ENCODE results near the gene KANSL1L. TPM values are rescaled to one million over a fixed set of nuclear protein-coding genes. Genes with fewer than 3 reads are reported as not detected.

The KANSL1L gene
- total and polyA plus RNA-seq, 9 of the 15 experiments (the other 6 are each of a cell fraction or from before 2014, with no cell fraction given), result 1.3 to 6.7 (median 2.4) TPM

- H3K9me3 ChIP-seq (replicated peaks; ENCODE audit: control insufficient read depth, insufficient read depth, low read depth, low read length), result no peaks in the 10 kb centered on the region
- CTCF ChIA-PET (ENCODE audit: low intra/inter-chr PET ratio), result no interaction called here
- H3K4me3 ChIP-seq, result no peak overlapping the region
- H3K27me3 ChIP-seq (ENCODE audit: control insufficient read depth in 2 of 2, insufficient read depth in 2 of 2, low read length in 2 of 2), result no peaks in the 10 kb centered on the region
- H3K4me2 ChIP-seq (ENCODE audit: insufficient read depth, low read length), result no peak overlapping the region
- DNase-seq (ENCODE audit: extremely low read depth in 1 of 4, low spot score in 3 of 4) (no peak), ATAC-seq (no peak), FAIRE-seq (no peak)
- POLR2A ChIA-PET, result no interaction called here
- H4K20me1 ChIP-seq (replicated peaks; ENCODE audit: control insufficient read depth, insufficient read depth, low read length), result no peaks in the 10 kb centered on the region
- H3K79me2 ChIP-seq (ENCODE audit: control insufficient read depth, insufficient read depth, low read length), result no peaks in the 10 kb centered on the region
- H3K9me1 ChIP-seq (ENCODE audit: control insufficient read depth, insufficient read depth, low read length), result no peaks in the 10 kb centered on the region
- intact Hi-C loops (cut with micrococcal nuclease) (no loop called here), in situ Hi-C loops (cut with MboI) (no loop called here)
- H3K36me3 ChIP-seq (ENCODE audit: control insufficient read depth, insufficient read depth, low read length), result no peaks in the 10 kb centered on the region
- H3K9ac ChIP-seq (ENCODE audit: insufficient read depth in 1 of 2, low read depth in 2 of 2, low read length in 2 of 2), result no peak overlapping the region
- TF ChIP-seq PHB (CRISPR knock-in tag; IDR thresholded peaks at IDR 0.05), result no peak
- no peak for TF ChIP-seq SP1 (CRISPR knock-in tag; IDR thresholded peaks at IDR 0.05)
- TF ChIP-seq USF1 (CRISPR knock-in tag; IDR thresholded peaks at IDR 0.05), result no peak
- no peak for TF ChIP-seq ZBTB17 (CRISPR knock-in tag; IDR thresholded peaks at IDR 0.05)
- TF ChIP-seq ZFPM2 (CRISPR knock-in tag; IDR thresholded peaks at IDR 0.05), result no peak
- H3K4me1 ChIP-seq (replicated peaks in 1 of 2; ENCODE audit: control insufficient read depth in 2 of 2, insufficient read depth in 2 of 2, low read length in 2 of 2), result no peaks in the 10 kb centered on the region
- WGBS (ENCODE audit: insufficient coverage, low coverage, missing lambda C conversion rate), result 4% methylated on average over 3 of the region's 6 CpGs
- no TSS peak for BruUV-seq (replicated peaks)
- no peak overlapping the region for H2AFZ ChIP-seq (ENCODE audit: low read depth, low read length)
- no peak overlapping the region for H3K27ac ChIP-seq (ENCODE audit: extremely low read depth, low read depth, low read length)
Observed at GRCh38 chr2:210099940-210100339, 71.3 kb downstream of the KANSL1L start.

GRCh38 chr2:210094787-210095186 lies 76.4 kb downstream of the KANSL1L start:
- Histone ChIP-seq H4K20me1 (replicated peaks; ENCODE audit: control insufficient read depth, insufficient read depth, low read length) (no peaks in the 10 kb centered on the region), H2AFZ (ENCODE audit: low read depth, low read length) (no peak overlapping the region), H3K27me3 (ENCODE audit: control insufficient read depth in 2 of 2, insufficient read depth in 2 of 2, low read length in 2 of 2) (no peaks in the 10 kb centered on the region), H3K79me2 (ENCODE audit: control insufficient read depth, insufficient read depth, low read length) (no peaks in the 10 kb centered on the region), H3K4me2 (ENCODE audit: insufficient read depth, low read length) (no peak overlapping the region), H3K27ac (ENCODE audit: extremely low read depth, low read depth, low read length) (no peak overlapping the region), H3K9ac (ENCODE audit: insufficient read depth in 1 of 2, low read depth in 2 of 2, low read length in 2 of 2) (no peak overlapping the region), H3K4me1 (replicated peaks in 1 of 2; ENCODE audit: control insufficient read depth in 2 of 2, insufficient read depth in 2 of 2, low read length in 2 of 2) (no peaks in the 10 kb centered on the region), H3K36me3 (ENCODE audit: control insufficient read depth, insufficient read depth, low read length) (no peaks in the 10 kb centered on the region), H3K9me1 (ENCODE audit: control insufficient read depth, insufficient read depth, low read length) (no peaks in the 10 kb centered on the region), H3K9me3 (replicated peaks; ENCODE audit: control insufficient read depth, insufficient read depth, low read depth, low read length) (no peaks in the 10 kb centered on the region), H3K4me3 (no peak overlapping the region)
- in situ Hi-C loops (cut with MboI) (no loop called here), intact Hi-C loops (cut with micrococcal nuclease) (no loop called here)
- TF ChIP-seq ZNF253 (CRISPR knock-in tag; conservative IDR thresholded peaks at IDR 0.05) (no peak), HMBOX1 (IDR thresholded peaks at IDR 0.05) (peak; percentile 56; the same call in 1 of the 2 replicates)
- FAIRE-seq, result no peak
- ChIA-PET CTCF (ENCODE audit: low intra/inter-chr PET ratio) (no interaction called here), POLR2A (no interaction called here)
- no TSS peak for BruUV-seq (replicated peaks)
- ATAC-seq, result no peak
- DNase-seq (ENCODE audit: extremely low read depth in 1 of 4, low spot score in 3 of 4), result no peak

Measured in K562 (cell line).